UCSD-AML1 (cell line): Measurements from ENCODE around the gene WDR18.
"Not testable (repeated sequence)": the region's sequence is repeated elsewhere in the genome, so short reads cannot be mapped to it uniquely, and the experiment has no call there.

Experiments
- DNase-seq: peaks from one replicate; lab custom pipeline; 2025; ENCODE audit not compliant: unreplicated experiment; lab: John Stamatoyannopoulos, UW

Gene WDR18

DNA sequence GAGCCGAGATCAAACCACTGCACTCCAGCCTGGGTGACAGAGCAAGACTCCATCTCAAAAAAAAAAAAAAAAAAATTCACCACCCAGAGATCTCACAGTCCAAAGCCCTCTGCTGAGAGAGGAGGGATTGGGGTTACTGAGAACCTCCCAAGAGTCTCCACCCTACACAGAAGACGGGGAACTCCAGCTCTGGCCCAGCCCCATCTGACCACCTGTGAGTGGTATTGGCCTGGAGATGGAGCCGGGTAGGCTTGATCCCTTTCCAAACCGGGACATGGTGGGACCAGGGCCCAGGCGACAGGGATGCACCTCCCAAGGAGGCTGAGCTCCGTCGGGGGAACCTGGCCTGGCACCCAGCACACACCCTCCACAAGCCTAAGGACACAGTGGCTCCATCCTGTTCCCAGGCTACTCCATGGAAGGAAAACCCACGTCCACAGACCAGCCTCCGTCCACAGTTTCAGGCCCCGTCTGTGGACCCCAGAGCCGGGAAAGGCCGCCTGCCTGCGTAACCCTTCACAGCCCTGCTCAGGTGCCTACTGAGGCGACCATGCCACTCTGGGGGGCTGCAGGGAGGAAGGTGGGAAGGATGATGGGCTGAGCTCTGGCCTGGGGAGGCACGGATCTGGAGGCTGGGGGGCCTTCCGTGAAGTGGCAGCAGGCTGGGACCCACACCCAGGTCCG lies 34.9 kb downstream of the WDR18 start:
- no peak for DNase-seq

DNA sequence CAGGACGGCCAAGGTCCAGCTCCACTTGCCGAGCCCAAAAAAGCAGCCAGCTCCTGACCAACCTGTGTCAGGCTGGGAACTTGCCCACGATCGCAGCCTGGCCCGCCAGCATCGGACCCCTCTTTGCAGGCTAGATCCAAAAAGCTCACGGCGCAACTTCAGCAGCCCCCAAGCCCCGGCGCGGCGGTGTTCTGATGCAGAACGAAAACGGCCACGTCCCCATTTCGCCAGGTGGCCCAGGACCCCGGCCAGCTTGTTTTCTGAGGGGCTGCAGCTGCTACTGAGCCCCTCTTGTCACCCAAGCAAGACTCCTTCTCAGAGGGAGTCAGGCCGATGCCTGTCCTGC lies 35.4 kb downstream of the WDR18 start:
- no peak for DNase-seq

DNA sequence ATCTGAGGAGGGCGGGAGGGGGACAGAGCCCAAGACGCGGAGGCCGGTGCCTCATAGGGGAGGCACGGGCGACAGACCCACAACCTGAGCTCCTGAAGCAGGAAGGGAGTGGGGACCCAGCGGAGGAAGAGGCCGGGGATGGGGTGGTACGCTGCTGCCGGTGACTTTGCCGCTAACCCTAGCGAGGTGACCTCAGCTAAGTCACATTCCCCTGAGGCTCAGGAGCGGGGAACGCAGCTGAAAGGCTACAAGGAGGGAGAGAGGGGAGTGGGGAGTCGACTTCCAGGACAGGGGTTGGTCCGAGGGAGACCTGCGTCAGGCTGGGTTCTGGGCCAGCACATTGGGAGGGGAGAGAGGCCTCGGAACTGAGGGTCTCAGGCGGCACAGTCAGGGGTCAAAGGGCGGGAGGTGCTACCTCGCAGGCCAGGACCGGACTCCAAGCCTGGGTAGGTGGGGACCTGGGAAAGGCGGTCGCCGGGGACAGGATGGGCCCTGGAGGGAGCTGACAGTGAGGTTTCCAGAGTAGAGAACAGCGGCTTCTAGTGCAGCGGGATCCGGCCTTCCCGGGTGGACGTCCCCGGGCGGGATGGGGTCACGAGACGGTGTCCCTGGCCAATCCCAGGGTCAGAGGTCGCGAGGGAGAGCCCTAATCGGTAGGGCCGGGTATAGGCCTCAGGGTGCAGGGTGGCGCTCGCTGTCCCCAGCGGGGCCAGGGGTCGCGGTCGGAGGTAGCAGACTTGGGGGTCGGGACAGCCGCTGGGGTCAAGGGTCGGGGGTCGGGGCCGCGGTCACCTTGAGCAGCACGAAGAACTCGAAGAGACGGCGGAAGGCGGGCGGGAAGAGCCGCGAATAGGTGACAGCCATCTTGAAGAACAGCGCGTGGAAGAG lies 36.1 kb downstream of the WDR18 start:
- DNase-seq: no peak

DNA sequence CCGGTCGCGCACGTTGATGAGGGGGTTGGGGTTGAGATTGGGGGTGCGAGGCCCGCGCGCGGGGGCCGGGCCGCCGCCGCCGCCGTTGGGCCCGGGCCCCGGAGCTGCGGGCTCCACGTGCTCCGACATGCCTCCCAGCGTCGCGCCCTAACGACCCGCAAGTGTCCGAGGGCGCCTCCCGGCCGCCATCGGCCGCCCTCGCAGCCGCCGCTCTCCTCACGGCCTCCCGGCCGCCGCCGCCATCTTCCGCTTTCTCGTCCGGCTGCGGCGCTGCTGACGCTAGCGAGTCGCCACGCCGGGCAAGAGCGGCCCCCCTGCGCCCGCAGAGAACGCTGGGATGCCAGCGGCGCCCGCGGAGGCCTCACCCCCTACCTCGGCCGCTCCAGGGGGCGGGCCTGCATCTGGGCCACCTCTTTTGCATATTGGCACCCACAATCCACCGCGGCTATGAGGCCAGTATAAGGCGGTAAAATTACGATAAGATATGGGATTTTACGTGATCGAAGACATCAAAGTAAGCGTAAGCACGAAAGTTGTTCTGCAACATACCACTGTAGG lies 36.8 kb downstream of the WDR18 start, which contains the start of gene TMEM259:
Gene TMEM259 (minus strand): TSS at position 256 of the 558 bp plus-strand sequence. CDS start 127 bp downstream, at position 129.
- DNase-seq: peak; percentile 96

DNA sequence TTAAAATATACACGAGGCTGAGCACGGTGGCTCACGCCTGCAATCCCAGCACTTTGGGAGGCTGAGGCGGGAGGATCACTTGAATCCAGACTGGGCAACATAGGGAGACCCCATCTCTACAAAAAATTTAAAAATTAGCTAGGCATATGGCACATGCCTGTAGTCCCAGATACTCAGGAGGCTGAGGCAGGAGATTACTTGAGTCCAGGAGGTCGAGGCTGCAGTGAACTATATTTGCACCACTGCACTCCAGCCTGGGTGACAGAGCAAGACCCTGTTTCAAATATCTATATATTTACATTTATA lies 39.7 kb downstream of the WDR18 start:
- DNase-seq: not testable (repeated sequence)

DNA sequence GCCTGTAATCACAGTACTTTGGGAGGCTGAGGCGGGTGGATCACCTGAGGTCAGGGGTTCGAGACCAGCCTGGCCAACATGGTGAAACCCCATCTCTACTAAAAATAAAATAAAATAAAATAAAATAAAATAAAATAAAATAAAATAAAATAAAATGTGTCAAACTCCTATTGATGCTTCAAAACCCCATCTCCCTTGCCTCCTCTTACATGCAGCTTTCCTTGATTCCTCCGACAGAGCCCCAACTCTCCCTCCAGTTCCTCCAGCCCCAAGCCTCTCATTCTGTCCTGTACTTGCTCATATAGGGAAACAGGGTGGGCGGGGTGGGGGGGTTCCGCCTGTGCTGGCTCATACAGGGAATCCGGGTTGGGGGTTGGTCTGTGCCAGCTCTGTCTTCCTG lies 40.9 kb downstream of the WDR18 start:
- DNase-seq: not testable (repeated sequence)

DNA sequence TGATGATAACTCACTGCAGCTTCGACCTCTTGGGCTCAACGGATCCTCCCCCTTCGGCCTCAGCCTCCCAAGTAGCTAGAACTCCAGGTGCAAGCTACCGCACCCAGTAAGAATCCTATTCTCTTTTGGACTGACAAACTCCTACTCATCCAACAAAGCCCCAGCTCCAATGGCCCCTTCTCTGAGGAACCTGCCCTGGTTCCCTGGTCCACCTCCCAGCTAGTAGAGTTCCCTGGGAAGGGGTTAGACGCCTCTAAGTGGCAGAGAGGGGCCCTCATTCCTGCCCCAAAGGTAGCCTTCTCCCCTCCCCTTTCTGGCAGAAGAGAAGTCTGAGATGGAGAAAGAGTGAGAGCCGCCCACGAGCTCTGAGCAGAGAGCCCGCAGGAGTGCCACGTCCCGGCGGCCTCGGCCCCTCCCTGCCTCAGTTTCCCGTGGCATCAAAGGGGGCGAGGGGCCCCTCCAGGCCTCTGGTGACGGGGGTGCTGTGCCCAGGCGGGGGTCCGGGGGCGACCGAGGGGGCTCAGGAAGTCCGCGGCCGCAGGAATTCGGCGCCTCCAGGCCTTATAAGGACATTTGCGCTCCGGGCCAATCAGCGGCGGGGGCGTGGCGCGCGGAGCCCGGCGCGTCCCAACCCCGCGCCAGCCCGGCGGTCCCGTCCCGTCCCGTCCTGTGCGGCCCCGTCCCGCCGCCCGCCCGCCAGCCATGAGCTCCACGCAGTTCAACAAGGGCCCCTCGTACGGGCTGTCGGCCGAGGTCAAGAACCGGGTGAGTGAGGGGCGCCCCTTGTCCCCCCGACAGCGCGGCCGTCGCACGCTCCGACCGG lies 42.0 kb downstream of the WDR18 start, which contains the start of gene CNN2:
Gene CNN2 (plus strand): TSS at position 649 of the 823 bp plus-strand sequence. CDS start 54 bp downstream, at position 703.
- peak; percentile 82 for DNase-seq

DNA sequence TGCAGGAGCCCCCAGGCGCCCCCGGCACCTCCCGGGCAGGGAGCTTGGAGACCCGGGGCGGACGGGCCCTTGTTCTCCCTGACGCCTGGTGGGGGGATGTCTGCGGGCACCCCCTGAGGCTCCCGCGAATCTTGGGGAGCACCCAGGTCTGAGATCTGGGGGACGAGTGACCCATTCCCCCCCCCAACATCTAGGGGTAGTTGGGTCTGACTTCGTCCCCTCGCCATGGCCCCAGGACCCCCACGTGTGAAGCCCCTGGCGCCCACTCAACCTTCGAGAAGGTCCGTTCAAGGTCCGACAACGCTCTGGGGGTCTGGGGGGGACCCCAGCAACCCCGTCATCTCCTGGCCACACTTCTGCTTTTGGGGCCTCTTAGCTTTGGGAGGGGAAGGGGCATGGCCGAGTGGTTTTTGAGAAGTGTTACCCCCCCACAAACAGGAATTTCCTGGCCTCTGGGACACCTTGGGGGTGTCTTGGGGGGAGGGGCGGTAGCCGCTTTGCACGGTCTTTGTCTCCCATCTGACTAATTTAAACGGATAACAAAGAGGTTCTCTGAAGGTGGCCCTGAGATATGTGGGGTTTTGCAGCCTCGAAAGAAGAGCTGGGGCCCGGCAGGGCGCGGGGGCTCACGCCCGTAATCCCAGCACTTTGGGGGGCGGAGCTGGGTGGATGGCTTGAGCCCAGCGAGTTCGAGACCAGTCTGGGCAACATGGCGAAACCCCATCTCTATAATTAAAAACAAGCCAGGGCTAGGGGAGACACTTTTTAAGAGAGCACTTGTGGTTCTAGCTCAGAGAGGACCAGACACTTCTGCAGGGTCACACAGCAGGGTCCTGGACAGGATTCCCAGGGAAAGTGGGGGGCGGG lies 42.9 kb downstream of the WDR18 start:
- peak; percentile 38 for DNase-seq

DNA sequence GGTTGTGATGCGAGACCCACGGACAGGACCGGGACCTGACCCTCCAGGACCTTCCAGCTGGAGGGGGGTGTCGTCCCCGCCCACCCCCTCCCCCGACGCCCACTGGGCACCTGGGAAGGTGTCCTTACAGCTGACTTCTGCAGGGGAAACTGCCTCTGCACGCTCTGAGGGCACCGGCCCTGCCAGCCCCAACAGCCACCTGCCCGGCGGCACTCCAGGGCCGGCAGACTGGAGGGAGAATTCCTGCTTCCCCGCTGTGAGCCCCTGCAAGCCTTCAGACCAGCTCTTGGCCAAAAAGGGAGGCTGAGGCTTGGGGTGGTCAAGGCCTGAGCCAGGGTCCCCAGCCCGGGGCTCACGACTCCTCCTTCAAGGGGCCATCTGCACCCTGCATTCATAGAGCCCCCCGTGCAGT lies 43.5 kb downstream of the WDR18 start:
- DNase-seq: no peak

DNA sequence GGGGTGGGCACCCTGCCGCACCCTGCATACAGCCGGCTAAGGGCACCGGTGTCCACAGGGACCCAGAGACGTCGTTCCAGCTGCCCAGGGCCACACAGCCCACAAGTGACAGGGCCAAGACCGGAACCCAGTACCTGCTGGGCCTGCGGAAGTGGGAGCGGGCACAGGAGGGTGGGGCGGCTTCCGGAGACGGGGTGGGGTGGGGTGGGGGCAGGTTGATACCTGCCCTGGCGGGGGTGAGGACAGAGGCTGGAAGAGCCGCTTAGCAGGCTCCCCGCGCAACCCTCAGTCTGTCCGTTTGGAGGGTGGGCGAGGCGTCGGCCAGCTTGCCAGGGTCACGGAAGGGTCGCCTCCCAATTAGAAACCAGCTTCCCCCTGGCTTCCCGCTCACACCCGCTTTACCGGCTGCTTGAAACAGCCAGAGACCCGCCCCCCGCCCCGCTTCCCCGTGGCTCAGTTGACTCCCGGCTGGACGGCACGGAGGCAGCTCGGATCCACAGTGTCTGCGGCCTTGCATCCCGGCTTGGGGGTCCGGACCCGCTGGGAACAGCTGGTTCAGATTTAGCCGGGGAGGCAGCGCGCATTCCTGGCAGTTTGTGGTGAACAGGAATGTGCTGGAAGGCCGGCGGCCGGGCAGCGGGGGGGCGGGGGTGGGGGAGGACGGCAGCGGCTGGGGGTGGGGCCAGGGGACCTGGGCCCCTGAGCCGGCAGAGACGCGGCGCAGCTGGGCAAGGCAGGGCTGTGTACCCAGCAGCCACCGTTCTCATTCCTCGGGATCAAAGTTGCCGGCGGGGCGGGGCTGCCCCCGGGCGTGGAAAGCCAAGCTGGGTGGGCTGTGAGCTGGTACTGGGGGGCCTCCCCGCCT lies 44.1 kb downstream of the WDR18 start:
- DNase-seq: peak; percentile 38

DNA sequence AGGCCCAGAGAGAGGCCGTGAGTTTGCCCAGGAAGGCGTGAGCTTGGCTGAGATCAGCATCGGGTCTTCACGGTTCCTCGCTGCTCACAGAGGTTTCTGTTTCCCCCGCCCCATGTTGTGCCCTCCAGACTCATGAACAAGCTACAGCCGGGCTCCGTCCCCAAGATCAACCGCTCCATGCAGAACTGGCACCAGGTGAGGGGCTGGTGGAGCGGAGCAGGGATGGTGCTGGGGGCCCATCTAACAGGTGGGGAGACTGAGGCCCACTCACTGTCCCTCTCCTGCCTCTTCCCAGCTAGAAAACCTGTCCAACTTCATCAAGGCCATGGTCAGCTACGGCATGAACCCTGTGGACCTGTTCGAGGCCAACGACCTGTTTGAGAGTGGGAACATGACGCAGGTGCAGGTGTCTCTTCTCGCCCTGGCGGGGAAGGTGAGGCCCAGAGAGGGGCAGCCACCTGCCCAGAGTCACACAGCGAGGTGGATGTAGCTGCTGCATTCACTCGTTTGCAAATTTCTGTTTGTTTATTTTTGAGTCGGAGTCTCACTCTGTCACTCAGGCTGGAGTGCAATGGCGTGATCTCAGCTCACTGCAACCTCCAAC lies 48.2 kb downstream of the WDR18 start:
- DNase-seq: no peak

DNA sequence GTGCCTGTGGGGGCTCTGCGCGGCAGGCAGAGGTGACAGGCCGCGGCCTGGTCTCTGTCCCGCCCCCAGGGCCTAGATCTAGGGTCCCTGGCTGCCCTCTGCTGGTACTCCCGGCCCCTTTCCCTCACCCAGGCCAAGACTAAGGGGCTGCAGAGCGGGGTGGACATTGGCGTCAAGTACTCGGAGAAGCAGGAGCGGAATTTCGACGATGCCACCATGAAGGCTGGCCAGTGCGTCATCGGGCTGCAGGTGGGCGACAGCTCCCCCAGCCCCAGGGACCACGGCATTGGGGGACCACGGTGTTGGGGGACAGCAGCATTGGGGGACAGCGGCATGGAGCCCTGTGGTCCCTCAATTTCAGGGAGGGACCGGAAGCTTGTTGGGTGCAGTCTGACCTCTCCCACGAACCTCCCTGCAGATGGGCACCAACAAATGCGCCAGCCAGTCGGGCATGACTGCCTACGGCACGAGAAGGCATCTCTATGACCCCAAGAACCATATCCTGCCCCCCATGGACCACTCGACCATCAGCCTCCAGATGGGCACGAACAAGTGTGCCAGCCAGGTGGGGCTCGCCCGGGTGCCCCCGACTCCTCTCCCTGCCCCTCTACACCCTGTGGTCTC lies 52.0 kb downstream of the WDR18 start:
- DNase-seq: peak; percentile 23

DNA sequence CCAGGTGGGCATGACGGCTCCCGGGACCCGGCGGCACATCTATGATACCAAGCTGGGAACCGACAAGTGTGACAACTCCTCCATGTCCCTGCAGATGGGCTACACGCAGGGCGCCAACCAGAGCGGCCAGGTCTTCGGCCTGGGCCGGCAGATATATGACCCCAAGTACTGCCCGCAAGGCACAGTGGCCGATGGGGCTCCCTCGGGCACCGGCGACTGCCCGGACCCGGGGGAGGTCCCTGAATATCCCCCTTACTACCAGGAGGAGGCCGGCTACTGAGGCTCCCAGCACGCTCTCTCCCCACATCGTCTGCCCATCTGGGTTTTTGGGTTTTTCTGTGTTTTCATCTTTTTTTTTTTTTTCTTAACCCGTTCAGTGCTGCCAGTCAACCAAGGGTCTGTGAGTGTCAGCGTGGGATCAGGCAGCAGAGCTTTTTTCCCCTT lies 53.5 kb downstream of the WDR18 start:
- DNase-seq: no peak

DNA sequence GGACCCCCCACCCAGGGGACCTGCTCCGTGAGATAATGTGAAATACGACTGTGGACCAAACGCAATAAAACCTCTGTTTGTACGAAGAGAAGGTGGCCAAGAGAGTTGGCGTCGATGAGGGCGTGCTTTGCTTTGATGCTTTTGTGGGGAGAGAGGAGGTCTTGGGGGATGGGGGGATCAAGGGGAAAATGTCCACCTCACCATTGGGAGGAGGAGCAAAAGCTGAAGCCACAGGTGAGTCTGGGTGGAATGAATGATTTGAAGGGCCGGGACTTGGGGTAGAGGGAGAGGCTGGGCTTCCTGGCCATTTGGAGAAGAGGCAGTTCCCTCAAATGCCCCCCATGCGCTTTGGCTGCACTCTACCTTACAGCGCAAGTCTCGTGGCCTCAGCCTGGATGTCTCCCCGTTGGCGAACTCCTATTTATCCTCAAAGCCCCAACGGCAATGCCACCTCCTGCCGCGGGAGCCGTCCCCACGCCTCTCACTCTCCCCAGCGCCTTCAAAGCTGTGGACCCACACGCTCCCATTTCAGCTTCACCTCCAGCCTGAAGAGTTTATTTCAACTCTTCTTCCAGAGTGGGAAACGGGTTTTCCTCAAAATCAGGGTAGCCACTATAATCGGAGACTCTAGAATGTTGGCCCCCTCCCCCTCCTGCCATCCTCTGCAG lies 55.0 kb downstream of the WDR18 start:
- no peak for DNase-seq

DNA sequence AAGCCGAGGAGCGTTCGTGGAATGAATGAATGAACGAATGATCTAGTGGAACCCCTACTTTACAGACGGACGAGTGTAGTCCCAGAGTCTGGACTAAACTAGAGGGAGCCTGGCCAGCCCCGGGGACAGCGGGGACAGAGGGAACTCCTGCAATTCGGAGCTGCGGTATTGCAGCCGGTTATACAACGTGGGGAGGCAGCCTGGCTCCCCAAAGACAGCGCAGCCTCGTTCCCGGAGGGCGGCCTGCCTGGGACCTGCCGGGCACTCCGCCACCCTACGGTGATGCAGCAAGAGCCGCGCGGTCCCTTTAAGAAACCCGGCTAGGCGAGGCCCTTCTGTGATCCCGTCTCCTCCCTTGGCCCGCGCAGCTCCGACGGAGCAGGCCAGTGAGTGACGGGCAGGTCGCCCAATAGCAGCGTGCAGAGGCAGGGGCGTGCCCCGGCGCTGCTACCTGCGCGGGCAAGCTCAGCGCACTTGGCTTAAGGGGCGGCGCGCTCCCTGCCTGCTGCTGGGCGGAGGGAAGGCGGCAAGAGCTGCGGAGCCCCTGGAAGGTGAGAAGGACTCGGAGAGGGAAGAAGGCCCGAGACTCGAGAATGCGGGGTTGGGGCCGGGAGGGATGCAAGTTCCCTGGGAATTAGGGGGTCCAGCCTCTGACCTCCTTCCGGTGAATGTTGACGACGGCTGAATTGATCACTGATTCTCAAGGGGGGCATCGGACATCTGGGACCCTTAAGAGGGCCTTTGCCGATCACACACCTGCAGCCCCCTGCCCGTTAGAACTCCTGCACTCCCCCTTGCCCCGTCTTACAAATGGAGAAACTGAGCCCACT lies 55.7 kb downstream of the WDR18 start, which contains the start of gene ABCA7:
Gene ABCA7 (plus strand): TSS at position 462 of the 830 bp plus-strand sequence. CDS start 1,255 bp downstream, outside the sequence.
- DNase-seq: peak; percentile 97

DNA sequence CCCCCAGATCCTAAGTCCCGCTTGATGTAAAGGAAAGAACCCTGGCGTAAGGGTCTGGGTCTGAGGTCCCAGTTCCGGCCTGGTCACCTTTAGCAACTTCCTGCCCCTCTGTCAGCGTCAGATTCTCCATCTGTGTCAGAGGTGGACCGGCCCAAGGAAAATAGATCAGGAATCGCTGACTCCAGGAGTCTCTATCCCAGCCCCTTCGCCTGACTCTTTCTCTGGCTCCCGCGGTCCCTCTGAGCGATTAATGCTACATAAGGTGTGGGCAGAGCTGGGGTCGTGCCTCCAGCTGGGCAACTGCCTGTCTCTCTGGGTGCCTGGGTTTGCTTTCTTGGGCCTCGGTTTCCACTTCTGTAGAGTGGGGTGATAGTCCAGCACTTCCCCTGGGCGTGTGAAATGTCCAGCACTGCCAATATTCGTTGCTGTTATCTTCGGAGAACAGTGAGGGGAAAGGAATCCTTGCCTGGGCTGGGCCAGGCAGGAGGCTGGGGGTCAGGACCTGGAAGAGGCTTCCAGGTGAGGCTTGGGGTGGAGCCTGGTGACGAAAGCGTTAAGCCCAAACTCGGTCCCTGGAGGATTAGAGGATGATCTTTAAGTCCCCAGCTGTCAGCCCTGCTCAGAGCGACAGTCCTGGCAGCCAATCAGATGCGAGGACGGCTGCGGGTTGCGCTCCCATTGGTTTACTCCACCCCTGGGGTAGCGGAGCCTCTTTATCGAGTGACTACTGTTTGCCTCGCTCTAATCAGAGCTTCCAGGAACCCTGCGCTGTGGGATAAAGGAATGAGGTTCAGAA lies 56.5 kb downstream of the WDR18 start:
- DNase-seq: peak; percentile 84
